Activated CD8-positive, alpha-beta memory T cell treated with anti-CD3 and anti-CD28 coated beads for 24 hours (primary cell): ENCODE measurements around the gene IL22RA1.

Experiments
- DNase-seq: peaks from one replicate; pipeline ENCODE4 v3.0.0-alpha.2; 2020

The IL22RA1 gene

DNA sequence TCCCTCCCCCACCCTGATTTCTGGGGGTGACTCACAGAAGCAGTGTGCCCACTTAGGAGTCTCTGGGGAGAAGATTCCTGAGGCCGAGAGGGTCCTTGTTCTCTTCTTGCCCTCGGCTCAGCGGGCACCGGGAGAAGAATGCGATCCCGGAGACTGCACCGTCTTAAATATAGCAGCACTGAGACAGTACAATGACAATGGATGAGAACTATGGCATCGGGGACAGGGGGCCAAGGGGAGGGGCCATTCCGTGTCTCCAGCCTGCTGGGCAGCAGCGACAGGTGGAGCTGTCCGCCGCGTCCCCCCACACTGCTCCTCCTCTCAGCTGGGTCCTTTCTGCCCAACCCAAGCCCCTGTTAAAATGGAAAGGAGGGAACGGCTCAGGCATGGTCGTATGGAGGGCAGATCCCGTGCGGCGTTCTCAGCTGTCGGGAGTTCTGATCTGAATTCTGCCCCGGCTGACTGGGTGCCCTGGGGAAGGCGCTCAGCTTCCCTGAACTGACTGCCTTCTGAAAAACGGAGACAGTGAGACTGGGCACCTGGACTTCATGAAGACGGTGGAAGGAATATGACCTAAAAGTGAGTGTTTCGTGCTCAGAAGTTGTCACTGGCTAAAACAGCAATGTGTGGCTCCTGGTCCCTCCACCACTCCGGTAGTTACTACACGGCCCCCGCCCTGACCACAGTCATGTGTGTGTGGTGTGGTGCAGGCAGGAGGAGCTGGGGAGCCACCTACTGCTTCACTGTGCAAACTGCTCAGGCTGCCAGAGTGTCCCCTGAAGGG lies 30.8 kb downstream of the IL22RA1 start, which contains the start of gene MYOM3:
TSS of gene MYOM3 (minus strand) at position 140 of the 784 bp plus-strand sequence. CDS start 3,499 bp downstream, outside the sequence.
- peak; percentile 73 for DNase-seq

DNA sequence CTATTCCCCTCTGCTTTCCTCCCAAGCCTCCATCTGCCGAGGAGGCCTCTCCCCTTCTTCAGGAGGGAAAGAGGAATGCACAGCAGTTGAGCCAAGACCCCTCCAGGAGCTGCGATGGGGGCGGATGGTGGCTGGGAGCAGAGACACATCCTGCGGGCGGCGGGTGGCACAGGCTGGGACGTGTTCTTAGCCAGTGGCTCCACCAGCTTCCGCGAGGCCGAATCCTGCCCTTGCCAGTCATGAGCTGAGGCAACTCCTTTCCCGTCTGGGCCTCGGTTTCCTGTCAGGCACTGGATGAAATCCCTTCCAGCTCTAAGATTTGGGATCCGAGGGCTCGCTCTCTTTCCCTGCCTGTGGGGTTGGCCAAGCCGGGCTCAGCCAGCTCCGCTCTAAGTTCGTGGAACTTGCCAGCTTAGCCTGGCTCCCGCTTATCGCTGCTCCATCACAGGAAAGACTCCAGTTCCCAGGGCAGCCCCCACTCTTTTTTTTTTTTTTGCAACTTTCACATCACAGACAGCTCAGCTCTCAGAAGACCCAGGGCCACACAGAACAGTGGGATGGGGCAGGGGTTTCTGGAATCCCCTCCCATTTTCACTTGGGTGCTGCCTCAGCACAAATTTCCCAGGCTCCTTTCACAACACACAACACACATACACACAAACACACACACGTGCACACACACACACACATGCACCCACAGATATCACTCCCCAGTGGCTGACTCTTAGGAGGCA lies 31.5 kb downstream of the IL22RA1 start:
- no peak for DNase-seq

DNA sequence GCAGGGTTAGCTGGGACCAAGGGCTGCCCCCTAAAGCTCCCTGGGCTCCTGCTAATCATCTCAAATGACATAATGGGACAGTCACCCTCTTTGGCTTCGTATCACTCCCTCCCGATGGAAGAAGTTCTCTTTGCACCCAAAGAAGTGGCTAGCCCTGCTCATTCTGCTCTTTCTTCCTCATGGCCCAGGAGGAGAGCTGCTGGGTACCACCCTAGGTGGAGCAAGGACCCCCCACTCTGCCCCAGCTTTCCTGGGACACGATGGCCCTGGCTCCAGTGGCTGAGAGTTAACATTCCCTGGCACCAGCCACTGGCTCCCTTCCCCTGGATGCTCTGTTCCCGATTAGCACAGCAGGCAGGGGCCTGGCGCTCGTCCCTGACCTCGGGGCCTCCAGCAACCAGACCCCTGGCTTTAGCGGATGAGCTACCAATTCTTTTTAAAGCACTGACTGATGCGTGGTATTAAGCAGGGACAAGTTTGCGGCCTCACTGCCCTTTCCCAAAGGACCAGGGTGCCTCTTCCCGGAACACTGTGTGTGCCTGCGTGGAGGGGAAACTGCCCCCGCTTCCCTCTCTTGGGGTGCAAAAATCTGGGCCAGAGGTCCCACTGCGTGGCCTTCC lies 32.2 kb downstream of the IL22RA1 start:
- no peak for DNase-seq

DNA sequence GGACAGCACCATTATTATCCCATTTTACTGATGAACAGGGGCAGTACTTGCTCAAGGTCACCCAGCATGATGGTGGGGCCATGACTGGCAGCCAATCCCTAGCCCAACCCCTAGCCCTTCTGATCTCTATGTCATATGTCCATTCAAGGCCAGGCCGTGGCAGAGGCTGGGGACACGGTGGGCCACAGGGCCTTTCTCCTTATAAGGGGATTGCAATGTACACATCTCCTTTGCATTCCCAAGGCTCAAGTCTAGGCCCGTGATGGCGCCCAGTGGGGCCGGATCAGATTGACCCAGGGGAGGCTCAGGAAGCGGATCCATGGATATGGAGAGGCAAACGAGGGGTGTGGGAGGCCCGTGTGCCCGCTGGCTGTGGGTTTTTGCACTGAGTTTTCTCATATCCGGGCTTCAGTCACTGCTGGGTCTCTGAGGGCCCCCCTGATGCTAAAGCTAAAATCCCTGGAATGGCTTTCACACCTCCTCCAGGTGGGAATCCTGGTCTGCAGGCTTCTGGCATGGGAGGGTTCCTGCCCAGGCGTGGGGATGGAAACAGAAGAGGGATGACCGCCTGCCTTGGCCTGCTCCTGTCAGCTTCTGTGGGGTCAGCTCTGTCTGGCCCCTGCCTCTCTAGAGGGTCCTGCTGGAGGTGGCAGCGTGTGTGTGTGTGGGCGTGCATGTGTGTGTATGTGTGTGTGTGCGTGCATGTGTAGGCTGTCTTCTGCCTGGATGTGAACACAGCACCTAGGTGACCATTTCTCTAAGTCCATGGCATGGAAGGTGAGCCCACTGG lies 33.1 kb downstream of the IL22RA1 start:
- DNase-seq, result no peak

DNA sequence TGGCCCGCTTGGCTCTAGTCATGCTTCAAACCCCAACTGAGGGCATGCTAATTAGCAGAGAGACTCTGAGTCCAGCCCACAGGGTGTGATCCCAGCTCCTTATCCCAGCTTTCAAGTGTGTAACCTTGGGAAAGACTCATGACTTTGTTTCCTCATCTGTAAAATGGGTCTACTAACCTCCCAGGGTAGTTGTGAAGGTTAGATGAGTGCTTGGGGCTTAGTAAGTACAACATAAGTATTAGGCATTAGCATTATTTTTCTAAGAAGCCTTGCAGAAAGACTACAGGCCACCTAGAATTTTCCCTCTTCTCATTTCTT lies 33.8 kb downstream of the IL22RA1 start:
- no peak for DNase-seq

DNA sequence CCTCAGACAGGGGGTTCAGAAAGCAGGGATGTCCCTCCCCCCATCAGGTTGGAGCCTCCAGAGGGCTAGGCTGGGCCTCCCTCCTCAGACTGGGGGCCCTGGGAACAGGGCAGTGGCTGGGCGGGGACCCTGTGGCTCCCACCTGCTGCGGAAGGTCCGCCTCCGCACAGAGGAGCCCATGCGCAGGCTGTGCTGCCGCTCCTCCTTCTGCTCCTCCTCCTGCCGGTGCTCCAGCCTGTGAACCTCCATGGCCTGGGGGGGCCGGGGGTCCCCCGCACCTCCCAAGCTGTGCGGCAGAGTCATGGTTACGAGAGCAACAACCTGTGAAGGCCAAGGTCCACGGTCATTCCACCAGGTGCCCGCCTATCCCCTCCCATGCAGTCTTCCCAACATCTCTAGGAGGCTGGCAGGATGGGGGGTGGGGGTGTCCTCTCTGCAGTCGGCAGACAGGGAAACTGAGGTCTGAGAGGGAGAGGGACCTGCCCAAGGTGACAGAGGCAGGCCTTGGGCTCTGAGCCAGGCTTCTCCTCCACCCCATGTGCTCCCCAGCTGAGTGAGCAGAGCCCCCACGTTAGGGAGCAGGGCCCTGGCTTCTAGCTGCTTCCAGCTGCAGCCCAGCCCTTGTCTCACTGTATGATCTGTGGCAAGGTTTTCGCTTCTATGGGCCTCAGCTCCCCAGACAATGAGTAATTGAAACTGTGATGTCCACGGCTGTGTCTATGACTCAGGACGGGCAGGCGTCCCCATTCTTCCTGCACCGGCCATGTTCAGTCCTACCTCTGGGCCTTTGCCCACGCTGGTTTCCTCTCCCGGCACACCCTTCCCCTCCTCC lies 34.4 kb downstream of the IL22RA1 start:
- no peak for DNase-seq

DNA sequence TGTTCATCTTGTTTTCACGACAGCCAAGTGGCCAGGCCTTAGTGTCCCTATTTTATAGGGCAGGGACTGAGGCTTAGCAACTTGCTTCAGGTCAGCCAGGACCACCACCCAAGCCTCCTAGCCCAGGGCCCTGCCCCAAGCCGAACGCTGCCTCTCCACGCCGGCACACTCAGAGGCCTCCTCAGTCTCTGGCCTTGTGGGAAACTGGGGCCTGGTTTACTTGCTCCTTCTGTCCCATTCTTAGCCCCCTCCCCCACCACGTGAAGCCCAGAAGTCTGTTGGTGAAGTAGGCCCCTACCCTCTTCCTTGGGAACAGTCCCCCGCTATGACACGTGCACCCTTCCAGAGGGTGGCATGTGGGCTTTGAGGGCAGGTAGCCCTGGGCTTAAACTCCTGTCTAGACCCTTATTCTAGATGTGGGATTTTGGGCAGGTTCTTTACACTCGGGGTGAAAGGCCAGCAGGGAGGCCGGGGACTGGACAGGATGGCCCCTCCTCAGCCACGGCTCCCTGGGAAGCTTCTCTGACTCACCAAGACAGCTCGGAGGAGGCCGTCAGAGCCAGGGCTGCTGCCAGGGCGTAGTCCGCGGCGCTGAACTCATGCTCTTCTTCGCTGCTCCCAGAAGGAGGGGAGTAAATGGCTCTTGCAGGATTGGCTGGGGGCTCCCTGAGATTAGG lies 35.3 kb downstream of the IL22RA1 start:
- DNase-seq, result no peak

DNA sequence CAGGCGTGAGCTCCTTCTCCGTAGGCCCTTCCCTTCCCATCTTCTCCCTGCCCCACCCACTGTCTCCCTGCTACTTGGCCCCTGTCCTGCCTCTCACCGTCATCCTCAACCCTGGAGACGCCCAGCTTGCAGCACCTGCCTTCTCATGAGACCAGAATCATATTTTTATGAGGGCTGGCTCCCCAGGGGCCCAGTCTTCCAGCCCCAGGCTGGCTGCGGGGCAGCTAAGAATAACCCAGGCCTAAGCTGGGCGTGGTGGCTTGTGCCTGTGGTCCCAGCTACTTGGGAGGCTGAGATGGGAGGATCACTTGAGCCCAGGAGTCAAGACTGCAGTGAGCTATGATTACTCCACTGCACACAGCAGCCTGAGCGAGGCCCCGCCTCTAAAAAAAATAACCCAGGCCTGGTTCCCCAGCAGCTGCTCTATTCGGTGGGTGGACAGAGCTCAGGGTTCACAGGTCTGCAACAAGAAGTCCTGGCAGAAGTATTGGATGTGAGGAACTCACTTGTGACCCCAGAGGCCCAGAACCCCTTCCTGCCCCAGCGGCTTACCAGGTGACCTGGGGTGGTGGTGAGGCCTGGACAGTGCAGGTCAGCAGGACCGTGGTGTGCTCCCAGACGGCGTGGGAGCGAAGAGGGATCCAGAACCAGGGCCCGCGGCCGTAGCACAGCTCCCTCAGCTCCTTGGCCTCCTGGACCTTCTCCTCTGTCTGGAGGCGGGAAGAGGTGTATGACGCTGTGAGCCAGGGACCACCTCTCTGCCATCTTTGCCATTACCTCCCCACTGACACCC lies 37.4 kb downstream of the IL22RA1 start:
- DNase-seq, result no peak

DNA sequence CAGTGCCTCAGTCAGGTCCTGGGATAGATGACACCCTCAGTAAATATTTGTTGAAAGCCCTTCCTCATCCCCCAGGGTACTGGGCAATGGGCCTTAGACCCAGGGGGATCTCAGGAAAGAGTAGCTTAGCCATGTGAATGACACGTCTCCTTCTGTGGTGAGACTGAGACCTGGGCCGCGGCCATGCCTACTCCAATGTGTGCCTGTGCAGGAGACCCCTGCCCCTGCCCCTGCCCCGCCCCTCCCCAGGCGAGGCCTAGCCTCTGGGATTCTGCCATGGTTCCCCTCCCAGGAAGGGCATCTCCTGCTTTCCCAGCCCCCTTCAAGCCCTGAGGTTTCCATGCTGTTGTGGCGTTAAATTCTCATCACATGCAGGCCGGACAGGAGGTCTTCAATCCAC lies 38.1 kb downstream of the IL22RA1 start:
- DNase-seq, result no peak

DNA sequence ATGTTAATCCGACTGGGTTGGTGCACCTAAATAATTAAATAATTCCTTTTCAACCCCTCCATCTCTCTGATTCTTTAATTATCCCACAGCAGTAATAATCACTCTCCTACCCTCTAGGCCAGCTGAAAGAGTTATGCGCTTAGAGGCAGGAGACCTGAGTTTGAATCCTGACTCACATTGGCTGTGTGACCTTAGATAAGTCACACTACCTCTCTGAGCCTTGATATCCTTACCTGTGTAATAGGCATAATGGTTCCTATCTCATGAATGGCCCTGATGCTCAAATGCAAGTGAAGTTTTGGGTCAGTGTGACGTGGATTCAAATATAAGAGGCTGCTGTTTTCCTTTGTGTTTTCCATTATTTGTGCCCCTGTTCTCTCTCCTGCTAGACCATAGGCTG lies 39.1 kb downstream of the IL22RA1 start:
- no peak for DNase-seq

DNA sequence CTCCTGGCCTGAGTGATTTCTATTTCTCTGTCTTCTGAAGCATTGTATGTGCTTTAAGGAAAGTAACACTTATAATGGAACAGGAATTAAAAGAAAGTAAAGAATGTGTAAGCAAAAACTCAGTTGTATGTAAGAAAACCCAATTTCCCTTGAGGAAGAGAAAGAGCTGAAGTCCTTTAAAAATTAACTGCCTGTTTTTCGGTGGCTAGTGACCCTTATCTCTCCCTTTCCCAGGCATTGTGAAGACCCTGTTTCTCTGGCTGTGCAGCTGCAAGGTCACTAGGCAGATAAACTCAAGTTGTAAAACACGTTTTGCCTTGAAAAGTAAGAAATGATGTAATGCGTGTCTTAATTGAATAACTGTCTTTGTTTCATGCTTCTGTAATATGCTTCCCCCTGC lies 39.5 kb downstream of the IL22RA1 start:
- DNase-seq, result no peak

DNA sequence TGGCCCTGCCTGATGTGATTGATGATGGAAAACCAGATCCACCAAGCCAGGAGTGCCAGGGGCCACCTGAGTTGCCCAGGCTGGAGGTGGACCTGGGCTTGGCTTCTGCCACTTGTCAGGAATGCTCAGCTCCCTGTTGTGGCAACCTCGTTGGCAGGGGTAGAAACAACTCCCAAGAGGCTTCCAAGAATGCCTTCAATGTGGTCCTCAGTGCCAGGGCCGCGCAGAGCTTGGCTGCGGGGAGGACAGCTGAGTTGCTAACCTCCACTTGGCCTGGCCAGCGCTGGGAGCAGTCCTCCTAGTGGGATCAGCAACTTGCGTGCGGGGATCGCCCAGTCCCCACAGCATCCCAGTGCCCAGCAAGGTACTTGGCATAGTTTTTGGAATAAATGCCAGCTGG lies 40.0 kb downstream of the IL22RA1 start:
- DNase-seq, result no peak

DNA sequence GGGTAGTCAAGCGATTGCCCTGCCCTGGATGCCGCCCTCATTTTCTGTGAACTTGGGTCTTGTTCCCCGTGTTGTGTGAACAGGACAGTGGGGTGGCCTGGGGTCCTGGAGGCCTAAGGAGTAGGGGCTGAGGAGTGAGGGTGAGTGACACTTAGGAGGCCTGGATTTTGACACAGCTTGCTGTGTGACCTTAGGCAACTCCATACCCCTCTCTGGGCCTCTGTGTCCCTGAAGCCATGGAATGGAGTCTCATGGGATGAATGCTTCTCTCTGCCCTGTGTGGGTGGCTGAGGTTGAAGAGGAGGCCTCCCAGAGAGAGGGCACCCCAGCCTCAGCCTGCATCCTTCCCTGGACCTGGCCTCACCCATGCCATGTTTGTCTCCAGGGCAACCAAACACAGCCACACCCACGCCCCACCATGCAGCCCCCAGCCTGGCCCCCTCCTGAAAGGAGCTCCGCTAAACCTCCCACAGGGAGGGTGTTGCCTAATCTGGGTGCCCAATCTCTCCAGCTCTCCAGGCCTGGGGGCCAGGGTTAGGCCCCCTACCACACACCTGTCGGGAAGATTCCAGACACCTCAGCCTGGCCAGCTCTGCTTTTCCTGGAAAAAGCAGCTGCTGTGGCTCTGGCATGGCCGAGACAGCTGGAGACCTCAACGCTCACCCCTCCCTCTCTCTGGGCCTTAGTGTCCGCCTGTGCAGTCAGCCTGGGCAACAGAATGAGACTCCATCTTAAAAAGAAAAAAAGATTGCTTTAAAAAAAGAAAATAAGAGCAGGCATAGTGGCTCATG lies 40.9 kb downstream of the IL22RA1 start:
- no peak for DNase-seq

DNA sequence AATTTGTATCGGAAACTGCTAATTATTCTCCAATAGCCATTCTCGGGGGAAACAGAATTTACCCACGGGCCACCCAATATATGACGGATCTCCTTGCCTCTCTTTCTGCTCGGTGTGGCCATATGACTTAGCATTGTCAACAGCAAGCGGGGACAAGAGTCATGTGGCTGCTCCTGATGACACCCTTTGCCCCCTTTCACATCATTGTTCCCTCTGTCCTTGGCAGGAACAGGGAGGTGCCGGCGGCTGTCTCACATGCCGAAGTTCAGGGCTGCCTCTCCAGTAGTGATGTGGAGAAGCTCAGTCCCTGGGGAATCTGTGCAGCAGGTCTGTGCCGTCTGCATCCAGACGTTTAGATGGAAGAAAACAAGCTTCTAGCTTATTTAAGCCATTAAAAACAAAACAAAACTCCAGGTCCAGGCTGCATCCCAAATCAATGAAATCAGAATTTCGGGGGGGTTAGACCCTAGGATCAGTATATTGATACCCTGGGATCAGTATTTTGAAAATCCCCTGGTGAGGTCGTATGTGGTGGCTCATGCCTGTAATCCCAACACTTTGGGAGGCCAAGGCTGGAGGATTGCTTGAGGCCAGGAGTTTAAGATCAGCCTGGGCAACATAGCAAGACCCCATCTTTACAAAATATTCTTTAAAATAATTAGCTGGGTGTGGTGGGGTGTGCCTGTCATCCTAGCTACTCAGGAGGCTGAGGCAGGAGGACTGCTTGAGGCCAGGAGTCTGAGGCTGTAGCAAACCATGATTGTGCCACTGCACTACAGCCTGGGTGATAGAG lies 41.8 kb downstream of the IL22RA1 start:
- DNase-seq, result no peak

DNA sequence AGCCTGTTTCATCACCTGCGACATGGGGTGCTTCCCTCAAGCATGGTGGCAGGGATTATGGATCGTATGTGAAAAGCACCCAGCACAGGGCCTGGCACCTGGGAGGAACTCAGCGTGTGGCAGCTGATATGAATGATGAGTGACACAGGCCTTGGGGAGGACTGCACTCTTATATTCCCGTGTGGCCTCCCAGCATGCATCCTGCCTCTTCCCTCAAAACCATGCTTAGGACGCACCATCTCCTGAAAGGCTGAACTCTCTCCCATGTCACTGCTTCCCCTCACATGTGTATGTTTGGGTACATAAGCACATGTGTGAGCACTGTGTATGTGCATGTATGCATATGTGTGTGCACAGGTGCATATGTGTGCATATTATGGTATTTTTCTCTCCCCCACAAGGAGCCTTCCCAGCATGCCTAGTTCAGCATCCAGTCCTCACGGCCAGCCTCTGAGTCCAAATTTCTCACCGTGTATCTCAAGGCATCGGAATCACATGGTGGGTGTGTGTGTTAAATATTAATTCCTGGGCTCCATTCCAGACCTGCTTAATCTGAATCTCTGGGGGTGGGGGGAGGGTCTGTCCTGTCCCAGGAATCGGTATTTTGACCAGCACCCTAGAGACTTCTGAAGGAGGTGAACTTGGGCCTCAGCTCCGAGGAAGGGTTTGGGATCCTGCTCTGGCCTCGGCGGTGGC lies 43.8 kb downstream of the IL22RA1 start:
- no peak for DNase-seq

DNA sequence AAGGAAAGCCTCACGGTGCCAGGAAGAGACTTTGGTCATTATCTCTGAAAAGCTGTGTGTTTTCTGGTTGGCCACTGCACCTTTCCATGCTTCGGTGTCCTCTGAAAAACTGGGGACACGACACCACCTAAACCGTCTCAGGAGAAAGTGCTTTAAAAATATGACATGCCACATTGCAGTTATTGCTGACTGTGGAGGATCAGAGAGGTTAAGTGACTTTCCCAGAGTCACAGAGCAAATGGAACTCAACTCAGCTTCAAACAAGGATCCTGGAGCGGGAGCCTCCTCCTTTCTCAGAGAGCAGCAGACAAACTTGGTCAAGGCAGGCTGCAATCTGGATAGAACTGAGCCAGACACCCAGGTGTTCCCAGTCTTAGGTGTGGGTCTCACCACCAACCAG lies 44.8 kb downstream of the IL22RA1 start:
- DNase-seq, result no peak

DNA sequence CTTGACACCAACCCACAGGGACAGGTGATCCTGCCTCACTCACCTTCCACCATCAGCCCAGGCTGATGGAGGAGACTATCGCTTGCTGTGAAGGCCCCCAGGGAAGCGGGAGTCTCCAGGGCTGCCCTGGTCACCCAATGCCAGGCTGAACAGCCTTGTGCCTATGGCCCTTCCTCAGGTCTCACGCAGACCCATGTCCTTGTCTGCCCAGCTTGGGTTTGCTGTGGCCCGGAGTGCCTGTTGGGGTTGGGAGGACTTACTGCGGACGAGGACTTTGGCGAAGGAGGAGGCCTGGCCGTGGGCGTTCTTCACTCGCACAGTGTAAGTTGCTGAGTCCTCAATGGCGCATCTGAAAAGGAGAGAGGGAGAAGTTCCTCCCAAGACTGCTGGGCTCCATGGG lies 45.3 kb downstream of the IL22RA1 start:
- no peak for DNase-seq

DNA sequence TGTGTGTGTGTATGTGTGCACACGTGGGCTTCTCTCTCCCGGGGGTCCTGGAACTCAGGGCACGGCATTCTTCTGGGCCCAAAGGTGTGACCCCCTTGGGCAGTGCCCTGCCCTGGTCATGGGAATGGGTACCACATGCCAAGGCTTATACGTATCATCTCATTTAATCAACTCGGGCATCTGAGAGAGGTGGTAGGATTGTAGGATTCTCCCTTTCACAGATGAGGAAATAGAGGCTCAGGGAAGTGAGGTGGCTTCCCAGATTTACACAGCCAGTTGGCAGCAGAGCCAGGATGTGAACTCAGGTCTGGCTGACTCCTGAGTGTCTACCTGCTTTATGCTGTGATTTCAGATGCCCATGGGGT lies 46.2 kb downstream of the IL22RA1 start:
- no peak for DNase-seq
